GM12865 (cell line): ENCODE results near the gene TBC1D25.
"Not testable (repeated sequence)": the region's sequence is repeated elsewhere in the genome, so short reads cannot be mapped to it uniquely, and the experiment has no call there.

Experiments used
- DNase-seq: peaks from one replicate; pipeline ENCODE4 v3.0.0; 2010; ENCODE audit warnings: low read depth
- H3K4me3 ChIP-seq: 2 replicates; pipeline ENCODE4 v1.5.1; 2011; ENCODE audit warnings: mild to moderate bottlenecking, low read depth, low read length, control low read depth
- CTCF ChIP-seq: IDR thresholded peaks from 2 replicates; pipeline ENCODE4 v1.5.1; 2011; ENCODE audit warnings: low read length, control low read depth, low read depth, inconsistent platforms; ENCODE audit not compliant: insufficient read depth; ENCODE audit errors: missing control alignments

The TBC1D25 gene

GRCh38 chrX:48522291-48522690 lies 17.2 kb upstream of the TBC1D25 start:
- peak overlapping the region; percentile 82 for H3K4me3 ChIP-seq
- no peak for TF ChIP-seq CTCF
- DNase-seq: no peak

- TF ChIP-seq CTCF: no peak
- H3K4me3 ChIP-seq: peak overlapping the region; percentile 13; the same call in 1 of the 2 replicates
- DNase-seq: no peak
These were observed 15.8 kb upstream of the TBC1D25 start for GRCh38 chrX:48523682-48524081.

- not testable (repeated sequence) for DNase-seq, H3K4me3 ChIP-seq
These were observed 13.7 kb upstream of the TBC1D25 start for GRCh38 chrX:48525853-48526252.

GRCh38 chrX:48530736-48531135 lies 8.8 kb upstream of the TBC1D25 start:
- no peak for DNase-seq
- TF ChIP-seq CTCF: no peak

GRCh38 chrX:48531358-48531959 lies 8.1 kb upstream of the TBC1D25 start:
- no peak for TF ChIP-seq CTCF
- DNase-seq: no peak
- no peak overlapping the region for H3K4me3 ChIP-seq

More at GRCh38 chrX:48530736-48531135, 8.8 kb upstream of the TBC1D25 start:
- no peak overlapping the region for H3K4me3 ChIP-seq

GRCh38 chrX:48532161-48532560 lies 7.4 kb upstream of the TBC1D25 start:
- DNase-seq: no peak
- TF ChIP-seq CTCF: no peak
- H3K4me3 ChIP-seq: no peak overlapping the region

GRCh38 chrX:48533165-48533564 lies 6.3 kb upstream of the TBC1D25 start:
- TF ChIP-seq CTCF: no peak
- H3K4me3 ChIP-seq: no peak overlapping the region
- no peak for DNase-seq
